ENCODE data around the gene PSAP. TPM values are rescaled to one million over a fixed set of nuclear protein-coding genes. Genes with fewer than 3 reads are reported as not detected.

PSAP gene
- total RNA-seq, 1 experiment from 2014 or later: 336 TPM

DNA sequence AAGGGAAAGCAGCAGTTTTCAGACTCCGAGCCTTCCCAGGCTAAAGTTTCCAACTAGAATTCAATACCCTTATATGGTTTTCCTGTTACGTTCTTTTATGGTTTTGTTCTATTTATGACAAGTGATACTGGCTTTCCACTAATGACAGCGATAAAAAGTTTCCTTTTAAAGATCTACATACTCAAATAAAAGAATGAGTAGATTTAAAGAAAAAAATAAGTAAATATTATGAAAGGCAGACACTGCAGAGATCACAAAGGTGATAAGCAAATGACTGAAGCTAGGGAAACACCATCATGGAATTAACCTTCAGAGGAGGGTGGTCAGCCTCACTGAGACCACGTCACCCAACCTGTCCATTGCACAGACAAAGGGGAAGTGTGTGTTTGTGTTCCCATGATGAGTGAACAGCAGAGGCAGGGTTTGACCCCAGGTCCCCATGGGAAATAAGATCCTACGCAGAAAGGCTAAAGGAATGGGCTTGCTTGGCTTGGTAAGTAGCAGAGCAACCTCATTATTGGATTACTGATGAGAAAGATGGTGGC is 81.7 kb downstream of the PSAP start:
- no peaks in the 10 kb centered on the region; the same call in 1 of the 2 replicates for H3K4me1 ChIP-seq (ENCODE audit: insufficient read depth, low read length)
- H3K27ac ChIP-seq (ENCODE audit: insufficient read length, low read depth, low read length): no peak overlapping the region
- H3K9me3 ChIP-seq (ENCODE audit: control insufficient read depth, low read depth, low read length): no peaks in the 10 kb centered on the region
- H2BK20ac ChIP-seq (ENCODE audit: low read depth, low read length, poor library complexity, severe bottlenecking): no peak overlapping the region
- no peak overlapping the region for H3K23ac ChIP-seq (ENCODE audit: insufficient read length, low read depth, low read length)
- no peak overlapping the region for H2BK15ac ChIP-seq (ENCODE audit: low read depth, low read length)
- no peak overlapping the region for H3K4me2 ChIP-seq (ENCODE audit: insufficient read depth, insufficient read length, low read length)
- H2AFZ ChIP-seq (ENCODE audit: low read length): no peak overlapping the region
- TF ChIP-seq, protein P1, sequence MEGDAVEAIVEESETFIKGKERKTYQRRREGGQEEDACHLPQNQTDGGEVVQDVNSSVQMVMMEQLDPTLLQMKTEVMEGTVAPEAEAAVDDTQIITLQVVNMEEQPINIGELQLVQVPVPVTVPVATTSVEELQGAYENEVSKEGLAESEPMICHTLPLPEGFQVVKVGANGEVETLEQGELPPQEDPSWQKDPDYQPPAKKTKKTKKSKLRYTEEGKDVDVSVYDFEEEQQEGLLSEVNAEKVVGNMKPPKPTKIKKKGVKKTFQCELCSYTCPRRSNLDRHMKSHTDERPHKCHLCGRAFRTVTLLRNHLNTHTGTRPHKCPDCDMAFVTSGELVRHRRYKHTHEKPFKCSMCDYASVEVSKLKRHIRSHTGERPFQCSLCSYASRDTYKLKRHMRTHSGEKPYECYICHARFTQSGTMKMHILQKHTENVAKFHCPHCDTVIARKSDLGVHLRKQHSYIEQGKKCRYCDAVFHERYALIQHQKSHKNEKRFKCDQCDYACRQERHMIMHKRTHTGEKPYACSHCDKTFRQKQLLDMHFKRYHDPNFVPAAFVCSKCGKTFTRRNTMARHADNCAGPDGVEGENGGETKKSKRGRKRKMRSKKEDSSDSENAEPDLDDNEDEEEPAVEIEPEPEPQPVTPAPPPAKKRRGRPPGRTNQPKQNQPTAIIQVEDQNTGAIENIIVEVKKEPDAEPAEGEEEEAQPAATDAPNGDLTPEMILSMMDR (conservative IDR thresholded peaks at IDR 0.05): no peak
- H3K4me3 Mint-ChIP-seq: no peak overlapping the region
- no peak overlapping the region for H4K5ac ChIP-seq (ENCODE audit: insufficient read length, low read depth, low read length)
- H3K4me1 Mint-ChIP-seq: peaks cover 3 to 6% of the 10 kb centered on the region in 2 experiments; a peak in 3 of 4 replicates
- H3K56ac ChIP-seq (ENCODE audit: insufficient read length, low read depth, low read length): no peak overlapping the region
- H4K20me1 ChIP-seq (ENCODE audit: control insufficient read depth, insufficient read depth, insufficient read length): no peaks in the 10 kb centered on the region
- H3K27me3 Mint-ChIP-seq (ENCODE audit: low read depth): peaks cover 36% of the 10 kb centered on the region
- no peak overlapping the region for H3K27ac Mint-ChIP-seq
- DNase-seq: no peak
- no peaks in the 10 kb centered on the region for H3K36me3 Mint-ChIP-seq (ENCODE audit: insufficient read depth in 1 of 3, low read depth in 3 of 3)
- no peak overlapping the region for H2BK120ac ChIP-seq (ENCODE audit: low read depth, low read length, poor library complexity, severe bottlenecking)
- peaks cover 5% of the 10 kb centered on the region; the same call in 1 of the 2 replicates for H3K27me3 ChIP-seq (ENCODE audit: insufficient read depth, low read length)
- H2AK5ac ChIP-seq (ENCODE audit: insufficient read length, low read length): no peak overlapping the region
- H3K23me2 ChIP-seq (ENCODE audit: insufficient read length, low read depth, low read length, poor library complexity, severe bottlenecking): no peaks in the 10 kb centered on the region
- H3T11ph ChIP-seq (ENCODE audit: low read length): no peak overlapping the region
- H2BK5ac ChIP-seq (ENCODE audit: insufficient read length, low read length): no peak overlapping the region
- no peak overlapping the region for H3K4ac ChIP-seq (ENCODE audit: low read depth, low read length)
- no peak overlapping the region for H3K18ac ChIP-seq (ENCODE audit: insufficient read length, low read depth, low read length)
- H3K14ac ChIP-seq (ENCODE audit: insufficient read depth, low read length): no peak overlapping the region
- H3K9me3 Mint-ChIP-seq: no peaks in the 10 kb centered on the region
- H4K8ac ChIP-seq (replicated peaks; ENCODE audit: insufficient read length, low read depth, low read length): no peak overlapping the region
- H4K91ac ChIP-seq (ENCODE audit: insufficient read length, low read depth, low read length): no peak overlapping the region
- no peak overlapping the region for H3K9ac ChIP-seq (ENCODE audit: extremely low read depth, insufficient read length, low read length)
- no CpG with 5 or more reads among the region's 5 CpGs for WGBS (ENCODE audit: extremely low coverage, insufficient read length, low lambda C conversion rate)
- no peaks in the 10 kb centered on the region for H3K79me2 ChIP-seq (ENCODE audit: insufficient read depth, low read length)
- H2BK12ac ChIP-seq (ENCODE audit: insufficient read length, low read depth, low read length): no peak overlapping the region
- no peaks in the 10 kb centered on the region for H3K79me1 ChIP-seq (ENCODE audit: insufficient read depth, low read depth, low read length, poor library complexity, severe bottlenecking)

Measured in H9 (cell line).